GM03348 (cell line): ENCODE results near the gene SLC19A3.
"Not testable (repeated sequence)": the region's sequence is repeated elsewhere in the genome, so short reads cannot be mapped to it uniquely, and the experiment has no call there.

ENCODE experiments used
- DNase-seq: peaks from one replicate; pipeline ENCODE4 v3.0.0; 2012; ENCODE audit warnings: low spot score

The SLC19A3 gene

GRCh38 chr2:227703280-227703732, 14.5 kb downstream of the SLC19A3 start:
- DNase-seq = peak; percentile 48

GRCh38 chr2:227701556-227701955, 16.3 kb downstream of the SLC19A3 start:
- no peak for DNase-seq

- no peak for DNase-seq
These were observed 20.7 kb downstream of the SLC19A3 start for GRCh38 chr2:227696990-227697679.

GRCh38 chr2:227687189-227687588, 30.6 kb downstream of the SLC19A3 start:
- DNase-seq = no peak

- no peak for DNase-seq
These were observed 33.6 kb downstream of the SLC19A3 start for GRCh38 chr2:227684258-227684657.

- DNase-seq = no peak
These were observed 39.9 kb downstream of the SLC19A3 start for GRCh38 chr2:227677928-227678327.

- no peak for DNase-seq
These were observed 43.3 kb downstream of the SLC19A3 start for GRCh38 chr2:227674485-227674884.

GRCh38 chr2:227673620-227674019, 44.2 kb downstream of the SLC19A3 start:
- not testable (repeated sequence) for DNase-seq

- no peak for DNase-seq
These were observed 46.5 kb downstream of the SLC19A3 start for GRCh38 chr2:227671170-227671905.

- DNase-seq = not testable (repeated sequence)
These were observed 51.1 kb downstream of the SLC19A3 start, which contains the start of gene SCYGR5 for GRCh38 chr2:227666631-227667170. Gene SCYGR5 (plus strand): TSS chr2:227666804. CDS start chr2:227666804, 0 bp downstream.

GRCh38 chr2:227665189-227665940, 52.5 kb downstream of the SLC19A3 start:
- DNase-seq = no peak

GRCh38 chr2:227661827-227662226, 56.0 kb downstream of the SLC19A3 start:
- no peak for DNase-seq

GRCh38 chr2:227661025-227661649, 56.7 kb downstream of the SLC19A3 start:
- no peak for DNase-seq

GRCh38 chr2:227657199-227657845, 60.5 kb downstream of the SLC19A3 start:
- DNase-seq = no peak

- DNase-seq = peak; percentile 90
These were observed 62.4 kb downstream of the SLC19A3 start for GRCh38 chr2:227655454-227655853.

- DNase-seq = no peak
These were observed 63.4 kb downstream of the SLC19A3 start for GRCh38 chr2:227654426-227654825.

- peak; percentile 13 for DNase-seq
These were observed 64.4 kb downstream of the SLC19A3 start for GRCh38 chr2:227653419-227653818.

GRCh38 chr2:227643990-227644551, 73.8 kb downstream of the SLC19A3 start:
- DNase-seq = no peak

GRCh38 chr2:227642656-227643055, 75.2 kb downstream of the SLC19A3 start:
- DNase-seq = no peak

- no peak for DNase-seq
These were observed 83.6 kb downstream of the SLC19A3 start for GRCh38 chr2:227634201-227634600.
